Thyroid gland (tissue), 4 donors: Measurements from ENCODE around the gene IGF2R. TPM values are rescaled to one million over a fixed set of nuclear protein-coding genes. Genes with fewer than 3 reads are reported as not detected.

Experiments used
- DNase-seq, 2 donors: peaks; one replicate each; pipeline ENCODE4 v3.0.0-alpha.2; 2019
- H3K27ac ChIP-seq, 3 donors: fragments of 200-600 bp; sonication (generic); 1 replicate in 2 of 3; 2 replicates in 1 of 3; pipeline ENCODE4 v1.5.1; 2016 to 2019; ENCODE audit warnings: mild to moderate bottlenecking in 1 of 3, moderate library complexity in 1 of 3
- H3K27me3 ChIP-seq: fragments of 200-600 bp; sonication (generic); one replicate; pipeline ENCODE4 v1.5.1; 2019
- H3K36me3 ChIP-seq, 2 donors: fragments of 200-600 bp; sonication (generic); one replicate each; pipeline ENCODE4 v1.5.1; 2016 to 2019
- H3K4me1 ChIP-seq, 2 donors: fragments of 200-600 bp; sonication (generic); one replicate each; pipeline ENCODE4 v1.5.1; 2017 to 2019
- H3K4me3 ChIP-seq, 3 donors: fragments of 200-600 bp; sonication (generic); replicated peaks in 1 of 3; 1 replicate in 2 of 3; 2 replicates in 1 of 3; pipeline ENCODE4 v1.5.1; 2016; ENCODE audit warnings: mild to moderate bottlenecking in 1 of 3
- H3K9me3 ChIP-seq: fragments of 200-600 bp; sonication (generic); one replicate; pipeline ENCODE4 v1.5.1; 2017
- CTCF ChIP-seq, 6 experiments: fragments of 200-600 bp in 3 of 6; fragments of 450-650 bp in 3 of 6; sonication (generic) in 3 of 6; IDR thresholded peaks; one replicate each; pipeline ENCODE4 v1.5.1; 2016 to 2019; ENCODE audit warnings: antibody characterized with exemption in 6 of 6, mild to moderate bottlenecking in 2 of 6, inconsistent platforms in 1 of 6, moderate library complexity in 1 of 6
- POLR2A ChIP-seq, 2 donors: fragments of 450-650 bp; IDR thresholded peaks; one replicate each; pipeline ENCODE4 v1.6.1; 2017; ENCODE audit warnings: antibody characterized with exemption in 2 of 2, mild to moderate bottlenecking in 2 of 2, moderate library complexity in 1 of 2
- WGBS, 2 donors: methylation state at CpG; one replicate each; pipeline ENCODE4 v1.1.5; 2017; 5-methylcytosine and 5-hydroxymethylcytosine counted together
- intact Hi-C: fragments of 100-400 bp; cut with DNase I; formaldehyde crosslinking; loops from one replicate; pipeline ENCODE4 v1.15.1; 2023
- total RNA-seq, 4 donors: library from RNA; depleted of rRNA; stranded (reverse); fragments of >200 nt; gene quantifications; one replicate each; pipeline ENCODE4 v1.2.3, GENCODE V29; 2016

Gene IGF2R
- total RNA-seq, 4 donors from 2014 or later = 82.1 to 104 (median 94.2) TPM

GRCh38 chr6:160050022-160050421 lies 81.1 kb downstream of the IGF2R start:
- TF ChIP-seq POLR2A (IDR thresholded peaks at IDR 0.05) (no peak), CTCF (IDR thresholded peaks at IDR 0.05) (no peak)
- peaks cover 53 to 84% of the 10 kb centered on the region in 2 donors for H3K36me3 ChIP-seq
- WGBS, 2 donors = 93 to 95% methylated on average over 7 of the region's 7 CpGs

GRCh38 chr6:160051390-160051789 lies 82.5 kb downstream of the IGF2R start:
- Histone ChIP-seq H3K36me3 (peaks cover 57 to 75% of the 10 kb centered on the region in 2 donors), H3K27ac (no peak overlapping the region), H3K4me1 (no peaks in the 10 kb centered on the region), H3K4me3 (no peak overlapping the region), H3K27me3 (no peaks in the 10 kb centered on the region), H3K9me3 (no peaks in the 10 kb centered on the region)
- TF ChIP-seq CTCF (IDR thresholded peaks at IDR 0.05) (no peak), POLR2A (IDR thresholded peaks at IDR 0.05) (no peak)
- intact Hi-C loops = no loop called here
- WGBS, 2 donors = 80 to 93% methylated on average over 2 of the region's 2 CpGs
- no peak for DNase-seq

More at GRCh38 chr6:160050022-160050421, 81.1 kb downstream of the IGF2R start:
- Histone ChIP-seq H3K4me3 (no peak overlapping the region), H3K27me3 (no peaks in the 10 kb centered on the region), H3K4me1 (no peaks in the 10 kb centered on the region), H3K9me3 (no peaks in the 10 kb centered on the region), H3K27ac (no peak overlapping the region)
- intact Hi-C loops = no loop called here
- no peak for DNase-seq

GRCh38 chr6:160054271-160054670 lies 85.4 kb downstream of the IGF2R start:
- no peaks in the 10 kb centered on the region for H3K4me1 ChIP-seq
- 92 to 94% methylated on average over 6 of the region's 6 CpGs for WGBS, 2 donors

GRCh38 chr6:160054913-160055312 lies 86.0 kb downstream of the IGF2R start:
- no peak for DNase-seq
- no peaks in the 10 kb centered on the region for H3K27me3 ChIP-seq
- H3K4me3 ChIP-seq = no peak overlapping the region
- peaks cover 57 to 79% of the 10 kb centered on the region in 2 donors for H3K36me3 ChIP-seq
- intact Hi-C loops = no loop called here
- TF ChIP-seq POLR2A (IDR thresholded peaks at IDR 0.05) = no peak
- TF ChIP-seq CTCF (IDR thresholded peaks at IDR 0.05) = no peak
- no peaks in the 10 kb centered on the region for H3K4me1 ChIP-seq
- H3K9me3 ChIP-seq = no peaks in the 10 kb centered on the region
- H3K27ac ChIP-seq = no peak overlapping the region
- 90 to 94% methylated on average over 7 of the region's 7 CpGs for WGBS, 2 donors

More at GRCh38 chr6:160054271-160054670, 85.4 kb downstream of the IGF2R start:
- H3K27ac ChIP-seq = no peak overlapping the region
- H3K27me3 ChIP-seq = no peaks in the 10 kb centered on the region
- H3K9me3 ChIP-seq = no peaks in the 10 kb centered on the region
- no peak for TF ChIP-seq CTCF (IDR thresholded peaks at IDR 0.05)
- TF ChIP-seq POLR2A (IDR thresholded peaks at IDR 0.05) = no peak
- DNase-seq = no peak
- H3K36me3 ChIP-seq = peaks cover 56 to 73% of the 10 kb centered on the region in 2 donors
- H3K4me3 ChIP-seq = no peak overlapping the region
- intact Hi-C loops = no loop called here

- 75 to 83% methylated on average over 5 of the region's 5 CpGs for WGBS, 2 donors
- Histone ChIP-seq H3K36me3 (peaks cover 55 to 78% of the 10 kb centered on the region in 2 donors), H3K27me3 (no peaks in the 10 kb centered on the region), H3K9me3 (no peaks in the 10 kb centered on the region), H3K27ac (no peak overlapping the region), H3K4me3 (no peak overlapping the region), H3K4me1 (no peaks in the 10 kb centered on the region)
- TF ChIP-seq CTCF (IDR thresholded peaks at IDR 0.05) = no peak
- intact Hi-C loops = no loop called here
- no peak for DNase-seq
Measured at GRCh38 chr6:160055378-160055777, 86.5 kb downstream of the IGF2R start.
